ENCODE data around the gene MS4A4E.
"Not testable (repeated sequence)": the region's sequence is repeated elsewhere in the genome, so short reads cannot be mapped to it uniquely, and the experiment has no call there.

MS4A4E gene

DNA sequence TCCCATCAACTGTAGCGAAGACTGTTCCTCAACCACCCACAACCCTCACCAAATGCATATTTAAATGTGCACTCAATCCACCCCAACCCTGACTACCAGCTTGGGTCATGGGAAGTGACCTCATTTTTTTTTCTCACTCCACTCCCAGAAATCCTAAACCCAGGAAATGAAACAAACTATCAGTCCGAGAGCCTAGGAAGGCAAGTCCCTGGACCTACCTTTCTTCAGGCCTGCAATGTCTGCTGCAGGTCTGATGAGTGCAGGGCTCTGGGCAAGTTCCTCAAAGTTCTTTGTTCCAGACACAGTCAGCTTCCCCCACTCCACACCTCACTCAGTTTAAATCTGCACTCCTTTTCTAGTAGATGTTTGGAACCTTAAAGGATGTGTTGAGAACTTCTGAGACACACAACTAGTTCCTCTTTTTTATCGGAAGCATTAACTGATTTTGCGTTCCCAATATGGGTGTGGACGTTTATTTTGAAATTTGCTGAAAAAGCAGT, at the start of gene MS4A4E:
TSS of gene MS4A4E (minus strand) at position 398 of the 500 bp plus-strand sequence. CDS start 13,082 bp downstream, outside the sequence.
- DNase-seq, result no peak

DNA sequence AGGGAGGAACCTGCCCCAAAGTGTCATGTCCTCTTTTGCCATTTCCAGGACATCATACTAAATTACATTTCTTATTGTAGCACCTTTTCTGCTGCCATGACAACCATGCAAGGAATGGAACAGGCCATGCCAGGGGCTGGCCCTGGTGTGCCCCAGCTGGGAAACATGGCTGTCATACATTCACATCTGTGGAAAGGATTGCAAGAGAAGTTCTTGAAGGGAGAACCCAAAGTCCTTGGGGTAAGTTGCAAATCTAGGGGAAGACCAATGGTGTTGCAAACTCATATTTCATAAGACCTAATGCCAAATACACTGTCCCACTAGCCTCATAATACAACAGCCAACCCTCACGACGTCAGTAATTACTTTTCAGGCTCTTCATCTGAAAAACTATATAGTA, 49.2 kb upstream of the MS4A4E start:
- no peak for DNase-seq

DNA sequence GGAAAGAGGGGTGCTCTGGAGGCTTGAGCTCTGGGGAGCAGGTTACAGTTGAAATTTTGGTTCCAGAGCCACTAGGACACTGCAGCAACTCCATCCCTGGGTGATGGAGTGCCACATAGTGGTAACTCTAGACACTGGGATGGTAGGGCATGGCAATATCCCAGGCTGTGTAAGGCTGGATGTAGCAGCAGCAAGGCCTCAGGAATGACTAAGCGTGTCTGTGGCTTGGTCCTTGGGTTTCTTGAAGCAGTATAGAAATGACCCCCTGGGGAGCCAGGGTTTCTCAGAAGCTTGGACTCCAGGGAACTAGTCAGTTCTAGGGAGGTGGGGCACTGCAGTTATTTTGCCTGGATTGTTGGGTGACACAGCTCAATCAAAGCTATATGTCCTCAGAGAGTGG, 45.6 kb upstream of the MS4A4E start:
- no peak for DNase-seq

DNA sequence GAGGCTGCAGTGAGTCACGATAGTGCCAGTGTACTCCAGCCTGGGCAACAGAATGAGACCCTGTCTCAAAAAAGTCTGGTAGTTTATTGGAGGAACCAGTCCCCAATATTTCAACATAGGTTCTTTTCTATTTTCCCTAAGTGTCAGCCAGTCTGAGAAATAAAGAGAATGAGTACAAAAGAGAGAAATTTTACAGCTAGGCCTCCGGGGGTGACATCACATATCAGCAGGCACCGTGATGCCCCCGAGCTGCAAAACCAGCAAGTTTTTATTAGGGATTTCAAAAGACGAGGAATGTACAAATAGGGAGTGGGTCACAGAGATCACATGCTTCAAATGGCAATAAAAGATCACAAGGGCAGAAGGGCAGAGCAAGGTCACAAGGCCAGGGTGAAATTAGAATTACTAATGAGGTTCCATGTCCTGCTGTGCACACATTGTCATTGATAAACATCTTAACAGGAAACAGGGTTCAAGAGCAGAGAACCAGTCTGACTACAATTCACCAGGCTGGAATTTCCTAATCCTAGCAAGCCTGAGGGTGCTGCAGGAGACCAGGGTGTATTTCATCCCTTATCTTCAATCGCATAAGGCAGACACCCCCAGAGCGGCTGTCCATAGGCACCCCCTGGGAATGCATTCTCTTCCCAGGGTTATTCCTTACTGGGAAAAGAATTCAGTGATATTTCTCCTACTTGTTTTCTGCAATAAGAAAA, 42.6 kb upstream of the MS4A4E start:
- DNase-seq, result not testable (repeated sequence)

DNA sequence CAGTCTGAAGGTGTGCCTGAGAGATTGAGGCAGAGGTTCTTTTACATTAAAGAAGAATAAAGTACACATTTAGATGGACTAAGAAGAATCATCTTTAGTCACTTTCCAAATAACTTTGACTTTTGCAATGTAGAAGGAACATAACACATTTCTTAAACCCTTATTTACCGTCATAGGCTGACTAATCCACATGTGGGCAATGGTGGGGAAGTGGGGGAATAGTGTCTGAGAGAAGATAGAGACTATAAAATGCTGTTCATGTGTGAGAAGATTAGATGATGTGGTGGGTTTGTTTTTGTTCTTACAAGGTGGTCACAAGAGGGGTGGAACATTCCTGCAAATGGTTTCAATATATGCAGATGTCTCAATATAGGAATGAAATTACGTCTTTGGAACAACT, 39.3 kb upstream of the MS4A4E start:
- DNase-seq, result peak in 1 of 2 donors; percentile 12

DNA sequence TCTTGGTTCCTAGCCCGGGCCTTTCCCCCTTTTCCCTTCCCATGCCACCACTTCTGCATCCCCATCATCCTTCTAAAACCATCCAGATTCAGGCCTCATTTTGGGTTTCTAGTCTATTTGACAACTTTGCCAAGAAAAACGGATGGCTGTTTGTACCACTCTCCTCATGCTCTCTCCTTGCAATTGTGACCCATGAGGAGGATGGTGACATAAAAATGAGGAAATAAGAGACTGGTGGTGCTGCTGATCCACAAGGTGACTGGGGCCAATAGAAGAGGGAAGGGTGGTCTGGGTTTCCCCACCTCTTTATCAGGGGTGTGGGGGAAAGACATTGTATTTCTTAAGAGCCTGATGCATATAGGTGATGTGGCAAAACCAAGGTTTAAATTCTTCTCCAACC, 38.5 kb upstream of the MS4A4E start:
- DNase-seq, result no peak

DNA sequence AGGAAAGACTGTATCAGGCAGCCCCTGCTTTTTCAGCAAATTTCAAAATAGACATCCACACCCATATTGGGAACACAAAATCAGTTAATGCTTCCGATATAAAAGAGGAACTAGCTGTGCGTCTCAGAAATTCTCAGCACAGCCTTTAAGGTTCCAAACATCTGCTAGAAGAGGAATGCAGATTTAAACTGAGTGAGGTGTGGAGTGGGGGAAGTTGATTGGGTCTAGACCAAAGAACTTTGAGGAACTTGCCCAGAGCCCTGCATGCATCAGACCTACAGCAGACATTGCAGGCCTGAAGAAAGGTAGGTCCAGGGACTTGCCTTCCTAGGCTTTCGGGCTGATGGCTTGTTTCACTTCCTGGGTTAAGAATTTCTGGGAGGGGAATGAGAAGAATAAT, 37.5 kb upstream of the MS4A4E start, which contains the start of gene MS4A4A:
TSS of gene MS4A4A (plus strand) at position 255 of the 400 bp plus-strand sequence. CDS start at position 265, 10 bp downstream.
- peak; percentile 10 to 46 for DNase-seq

DNA sequence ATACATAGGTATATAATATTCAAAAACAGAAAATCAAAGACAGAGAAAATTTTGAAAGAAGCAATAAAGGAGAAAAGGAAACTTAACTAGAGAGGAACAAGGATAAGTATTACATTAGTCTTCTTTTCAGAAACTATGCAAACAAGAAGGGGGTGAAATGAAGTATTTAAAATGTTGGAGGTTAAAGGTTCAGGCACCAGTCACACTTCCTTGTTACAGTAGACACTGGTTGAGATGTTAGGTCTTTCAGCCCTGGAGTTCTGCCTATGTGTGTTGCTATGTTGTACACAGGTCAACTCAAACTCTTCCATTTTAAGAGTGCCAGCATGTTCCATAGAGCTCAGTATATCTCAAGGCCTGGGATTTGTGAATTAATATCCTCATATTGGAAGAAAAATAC, 31.5 kb upstream of the MS4A4E start:
- no peak for DNase-seq

DNA sequence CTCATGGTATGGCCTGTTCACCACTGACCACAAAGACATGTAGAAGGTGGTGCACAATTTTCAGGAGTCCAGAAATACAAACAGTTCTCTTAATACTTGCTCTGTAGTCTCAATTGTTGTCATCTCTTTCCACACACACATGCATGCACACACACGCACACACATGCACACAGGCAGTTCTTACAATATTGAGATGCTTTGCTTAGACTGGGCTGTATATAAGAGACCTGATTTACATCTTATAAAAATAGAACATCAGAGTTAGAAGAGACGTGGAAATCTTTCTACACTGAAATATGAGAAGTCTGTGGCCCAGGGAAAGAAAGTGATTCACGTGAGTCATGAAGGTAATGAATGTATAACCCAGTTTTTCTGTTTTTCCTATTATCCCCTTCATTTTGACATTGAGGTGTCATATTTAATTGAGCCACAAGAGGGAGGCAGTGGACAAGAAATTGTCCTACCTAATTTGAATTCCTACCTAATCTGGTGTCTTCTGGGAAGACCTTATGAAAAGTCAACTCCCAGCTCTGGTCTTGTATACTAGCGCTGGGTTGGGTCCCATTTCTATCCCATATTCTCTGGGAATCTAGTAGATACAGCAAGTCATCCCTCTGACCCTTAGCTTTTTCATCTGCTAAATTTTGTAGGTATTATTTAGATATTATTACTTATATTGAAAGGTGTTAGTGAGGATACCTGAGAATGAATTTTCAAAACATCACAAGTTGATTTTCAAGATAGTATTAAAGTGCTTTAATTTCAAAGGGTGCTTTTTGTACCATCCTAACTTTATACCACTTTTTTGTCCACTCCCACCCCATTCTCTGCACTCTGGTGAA, 22.7 kb upstream of the MS4A4E start:
- peak in 1 of 2 donors; percentile 27 for DNase-seq

DNA sequence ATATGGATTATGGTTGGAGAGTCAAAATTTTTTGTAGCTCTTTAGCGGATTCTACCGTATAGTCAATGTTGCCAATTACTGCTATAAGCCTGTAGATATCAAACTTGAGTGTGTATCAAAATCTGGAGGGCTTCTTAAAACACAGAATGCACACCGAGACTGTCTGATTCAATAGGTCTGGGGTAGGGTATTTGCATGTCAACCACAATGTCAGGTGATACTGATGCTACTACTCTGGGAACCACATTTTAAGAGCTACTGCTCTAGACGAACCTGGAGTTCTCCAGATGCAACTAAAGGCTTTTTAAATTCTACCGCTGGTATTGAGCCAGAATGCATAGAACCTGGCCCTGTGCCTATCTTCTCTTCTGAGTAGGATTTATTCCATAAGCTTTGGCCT, 21.7 kb upstream of the MS4A4E start:
- no peak for DNase-seq

DNA sequence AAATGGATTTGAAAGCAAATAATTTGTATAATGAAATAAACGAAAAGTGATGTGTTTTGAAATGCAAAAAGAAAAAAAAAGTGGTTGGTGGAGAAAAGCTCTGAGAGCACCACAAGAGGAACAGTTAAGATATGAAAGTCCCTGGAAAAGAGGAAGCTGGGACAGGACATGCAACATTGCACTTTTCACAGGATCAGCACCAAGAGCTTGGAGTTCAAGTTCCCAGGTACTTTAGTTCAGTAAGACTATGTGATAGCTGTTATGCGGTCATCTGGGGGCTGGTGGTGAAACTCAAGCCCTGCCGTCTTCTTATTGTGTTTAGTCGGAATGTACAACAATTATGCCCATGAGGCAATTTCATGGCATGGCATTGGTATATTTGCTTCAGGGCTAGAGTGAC, 20.5 kb upstream of the MS4A4E start:
- no peak for DNase-seq

DNA sequence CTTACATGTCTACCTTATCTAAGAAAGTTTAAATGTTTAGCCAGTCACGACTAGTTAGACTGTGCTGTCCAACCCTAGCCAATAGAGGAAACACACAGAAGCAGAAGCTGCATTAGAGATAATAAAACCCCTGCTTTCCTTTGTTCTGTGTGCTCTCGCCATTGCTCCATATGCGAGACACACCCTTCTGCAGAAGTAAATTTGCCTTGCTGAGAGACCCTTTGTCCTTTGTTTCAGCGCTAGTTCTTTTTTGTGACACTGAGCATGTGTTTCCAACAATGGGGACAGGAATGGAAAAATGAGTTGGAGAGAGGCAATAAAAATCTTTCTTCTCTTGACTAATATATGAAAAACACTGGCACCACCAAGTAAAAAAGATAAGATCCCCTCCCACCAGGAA, 18.1 kb upstream of the MS4A4E start:
- no peak for DNase-seq

DNA sequence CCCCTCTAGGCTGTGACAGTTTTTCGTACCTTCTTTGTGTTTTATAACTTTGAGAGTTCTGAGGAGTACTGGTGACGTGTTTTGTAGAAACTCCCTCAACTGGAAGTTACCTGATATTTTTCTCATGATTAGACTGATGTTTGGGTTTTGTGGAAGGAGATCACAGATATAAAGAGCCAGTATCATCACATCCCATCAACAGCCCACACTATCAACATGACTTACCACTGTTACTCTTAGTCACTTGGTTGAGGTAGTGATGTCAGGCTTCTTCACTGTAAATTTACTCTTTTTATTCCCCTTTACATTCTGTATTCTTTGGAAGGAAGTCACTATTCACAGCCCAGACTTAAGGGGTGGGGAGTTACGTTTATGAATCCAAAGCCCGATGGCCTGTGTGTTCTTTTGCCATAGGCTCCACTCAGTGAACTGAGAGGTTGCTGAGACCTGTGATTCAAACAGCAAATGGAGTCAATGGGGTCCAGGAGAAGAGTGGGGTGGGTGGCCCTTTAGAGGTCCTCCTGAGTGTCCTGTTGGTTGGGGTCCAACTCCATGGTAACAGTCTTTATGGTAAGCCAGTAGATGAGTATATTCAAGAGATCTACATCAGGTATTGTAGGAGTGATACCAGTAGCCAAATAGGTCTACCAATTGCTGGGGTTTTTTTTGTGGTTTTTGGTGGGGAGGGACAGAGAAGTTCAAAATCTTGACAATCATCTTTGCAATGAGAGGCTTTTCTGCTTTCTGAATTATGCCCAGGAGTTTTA, 15.2 kb upstream of the MS4A4E start:
- DNase-seq, result no peak

DNA sequence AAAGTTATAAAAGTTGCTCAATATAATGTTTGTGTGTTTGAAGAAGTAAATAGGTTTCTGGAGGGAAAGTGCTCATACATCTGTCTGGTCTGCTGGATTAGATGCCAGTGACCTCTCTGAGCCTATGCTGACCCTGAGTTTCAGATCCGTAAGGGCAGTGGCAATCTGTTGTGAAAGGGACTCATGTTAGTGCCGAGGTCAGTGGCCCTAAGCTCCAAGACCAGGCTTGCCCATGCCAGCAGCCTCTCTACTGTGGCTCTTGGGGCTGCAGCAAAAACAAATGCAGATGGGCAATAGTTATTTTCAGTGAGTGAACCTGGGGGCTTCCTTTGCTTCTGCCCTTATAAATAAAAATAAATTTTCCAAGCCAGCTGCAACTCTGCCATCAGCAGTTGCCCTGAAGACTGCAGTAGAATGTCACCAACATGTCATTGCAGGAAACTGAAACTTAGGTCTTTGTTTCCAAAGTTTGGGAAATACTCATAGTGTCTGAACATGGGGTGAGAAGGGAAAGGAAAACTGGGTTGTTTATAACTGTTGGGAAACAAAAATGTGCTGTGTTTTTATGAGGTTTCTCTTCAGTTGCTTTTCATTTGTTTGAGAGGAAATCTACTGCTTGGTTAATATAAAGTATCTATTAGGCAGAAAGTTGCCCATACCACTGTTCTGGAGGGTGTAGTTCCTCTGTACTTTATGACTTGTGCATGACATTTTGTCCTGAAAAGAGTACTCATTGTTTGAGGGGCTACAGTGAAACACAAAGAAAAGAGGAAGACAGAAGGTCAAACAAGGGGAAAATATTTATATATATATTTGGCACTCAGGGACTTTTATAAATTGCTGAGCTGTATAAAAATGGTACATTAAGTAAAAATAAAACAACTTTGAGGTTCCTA, 9.5 kb upstream of the MS4A4E start:
- no peak for DNase-seq

DNA sequence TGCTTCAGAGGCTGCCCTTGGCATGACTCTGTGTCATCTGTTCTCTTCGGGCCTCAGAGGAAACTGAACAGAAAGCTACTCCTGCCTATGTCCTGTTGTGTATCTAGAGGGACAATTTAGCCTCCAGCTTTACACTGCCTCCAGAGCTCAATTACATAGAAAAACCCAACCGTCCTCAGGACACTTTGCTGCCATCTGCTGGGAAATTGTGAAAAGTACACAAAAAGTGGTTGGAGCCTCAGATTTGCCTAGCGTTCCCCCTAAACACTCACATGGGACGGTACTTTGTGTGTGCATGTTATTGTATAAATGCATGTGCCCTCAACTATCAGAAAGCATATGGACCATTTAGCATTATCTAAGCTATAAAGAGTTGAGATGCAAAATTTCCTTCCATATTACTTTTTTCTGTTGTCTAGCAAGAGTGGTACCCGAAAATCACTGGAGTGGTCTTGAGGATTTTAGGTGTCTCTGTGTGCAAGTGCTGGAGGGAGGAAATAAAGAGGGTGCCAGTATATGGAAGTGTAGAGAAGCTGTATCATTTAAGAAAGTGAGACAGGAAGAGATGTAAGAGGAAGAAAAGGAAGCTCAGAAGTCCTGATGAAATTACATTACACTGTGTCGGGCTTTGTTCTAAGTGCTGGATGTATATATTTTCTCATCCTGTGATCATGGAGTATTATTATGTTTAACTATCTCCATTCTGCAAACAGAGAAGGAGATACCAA, 8.7 kb upstream of the MS4A4E start:
- peak; percentile 30 to 32 for DNase-seq

DNA sequence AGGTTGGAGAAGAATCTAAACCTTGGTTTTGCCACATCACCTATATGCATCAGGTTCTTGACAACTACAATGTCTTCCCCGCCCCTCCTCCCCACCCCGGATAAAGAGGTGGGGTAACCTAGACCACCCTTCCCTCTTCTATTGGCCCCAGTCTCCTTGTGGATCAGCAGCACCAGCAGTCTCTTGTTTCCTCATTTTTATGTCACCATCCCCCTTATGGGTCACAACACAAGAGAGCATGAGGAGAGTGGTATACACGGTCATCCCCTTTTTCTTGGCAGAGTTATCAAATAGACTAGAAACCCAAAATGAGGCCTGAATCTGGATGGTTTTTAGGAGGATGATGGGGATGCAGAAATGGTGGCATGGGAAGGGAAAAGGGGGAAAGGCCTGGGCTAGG, 1.2 kb downstream of the MS4A4E start:
- no peak for DNase-seq

DNA sequence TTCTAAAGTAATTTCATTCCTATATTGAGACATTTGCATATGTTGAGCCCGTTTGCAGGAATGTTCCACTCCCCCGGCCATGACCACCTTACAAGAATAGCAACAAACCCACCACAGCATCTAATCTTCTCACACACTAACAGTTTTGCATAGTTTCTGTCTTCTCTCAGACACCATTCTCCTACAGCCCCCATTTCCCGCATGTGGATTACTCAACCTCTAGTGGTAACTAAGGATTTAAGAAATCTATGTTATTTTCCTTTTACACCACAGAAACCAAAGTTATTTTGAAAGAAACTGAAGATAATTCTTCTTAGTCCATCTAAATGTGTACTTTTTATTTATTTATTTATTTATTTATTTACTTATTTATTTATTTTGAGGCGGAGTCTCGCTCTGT, 2.3 kb downstream of the MS4A4E start:
- DNase-seq, result no peak

DNA sequence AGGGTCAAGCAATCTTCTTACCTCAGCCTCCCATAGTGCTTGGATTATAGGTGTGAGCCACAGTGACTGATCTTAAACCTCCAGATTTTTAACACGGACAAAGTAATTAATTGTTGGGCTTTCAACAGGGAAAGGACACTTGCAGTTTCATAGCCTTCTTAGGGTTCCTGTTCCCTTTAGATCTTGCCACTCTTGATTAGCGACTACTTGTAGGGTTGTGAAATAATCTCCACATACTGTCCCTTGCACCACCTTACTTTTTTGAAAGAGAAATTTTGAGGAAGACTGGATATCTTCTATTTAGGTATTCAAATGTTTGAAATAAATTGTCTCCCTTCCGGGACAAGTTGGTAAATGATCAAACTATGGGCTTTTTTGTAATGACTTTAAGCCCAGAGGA, 7.6 kb downstream of the MS4A4E start:
- DNase-seq, result no peak

DNA sequence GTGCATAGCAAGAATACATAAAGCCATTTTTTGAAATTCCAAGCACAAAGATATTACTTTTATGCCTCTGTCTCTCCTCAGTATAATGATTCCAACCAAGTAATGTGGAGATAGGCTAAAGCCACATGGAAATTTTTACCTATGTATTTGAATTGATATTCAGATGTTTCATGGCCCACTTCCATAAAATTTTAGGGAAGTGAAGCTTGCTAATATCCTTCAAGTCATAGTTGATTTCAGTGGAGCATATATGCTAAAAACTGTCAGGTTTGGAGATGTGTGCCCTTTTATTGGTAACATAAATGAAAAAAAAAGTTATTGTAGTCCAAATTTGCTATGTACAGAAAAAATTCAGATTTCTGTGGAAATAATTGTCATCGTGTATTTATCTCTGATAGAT, 12.3 kb downstream of the MS4A4E start:
- DNase-seq, result no peak

DNA sequence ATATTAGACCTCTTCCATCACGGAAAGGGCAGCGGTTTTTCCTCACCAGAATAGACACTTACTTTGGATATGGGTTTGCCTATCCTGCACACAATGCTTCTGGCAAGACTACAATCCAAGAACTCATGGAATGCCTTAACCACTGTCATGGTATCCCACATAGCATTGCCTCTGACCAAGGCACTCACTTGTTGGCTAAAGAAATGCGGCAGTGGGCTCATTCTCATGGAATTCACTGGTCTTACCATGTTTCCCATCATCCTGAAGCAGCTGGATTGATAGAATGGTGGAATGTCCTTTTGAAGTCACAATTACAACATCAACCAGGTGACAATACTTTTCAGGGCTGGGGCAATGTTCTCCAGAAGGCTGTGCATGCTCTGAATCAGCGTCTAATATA, 20.8 kb downstream of the MS4A4E start:
- DNase-seq, result no peak

DNA sequence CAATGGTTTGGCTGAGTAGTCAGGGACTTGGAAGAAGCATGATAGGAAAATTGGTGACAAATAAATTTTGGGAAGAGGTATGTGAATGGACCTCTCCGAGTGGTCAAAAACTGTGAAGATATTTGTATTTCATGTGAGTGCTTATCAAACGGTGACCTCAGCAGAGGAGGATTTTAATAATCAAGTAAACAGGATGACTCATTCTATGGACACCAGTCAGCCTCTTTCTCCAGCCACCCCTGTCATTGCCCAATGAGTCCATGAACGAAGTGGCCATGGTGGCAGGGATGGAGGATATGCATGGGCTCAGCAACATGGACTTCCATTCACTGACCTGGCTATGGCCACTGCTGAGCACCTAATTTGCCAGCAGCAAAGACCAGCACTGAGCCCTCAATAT, 21.2 kb downstream of the MS4A4E start:
- DNase-seq, result no peak
